Measurements from ENCODE around the gene GALE.
"Not testable (repeated sequence)": the region's sequence is repeated elsewhere in the genome, so short reads cannot be mapped to it uniquely, and the experiment has no call there.

GALE gene

GRCh38 chr1:23809751-23810171 lies 9.2 kb upstream of the GALE start:
- DNase-seq (ENCODE audit: low spot score), result peak; percentile 83

GRCh38 chr1:23807453-23807852 lies 6.9 kb upstream of the GALE start:
- no peak for DNase-seq (ENCODE audit: low spot score)

- DNase-seq (ENCODE audit: low spot score), result no peak
Observed at GRCh38 chr1:23806280-23806679, 5.7 kb upstream of the GALE start.

- no peak for DNase-seq (ENCODE audit: low spot score)
Observed at GRCh38 chr1:23805025-23805424, 4.5 kb upstream of the GALE start.

- DNase-seq (ENCODE audit: low spot score), result no peak
Observed at GRCh38 chr1:23804183-23804835, 3.8 kb upstream of the GALE start.

- no peak for DNase-seq (ENCODE audit: low spot score)
Observed at GRCh38 chr1:23803674-23804073, 3.1 kb upstream of the GALE start.

- DNase-seq (ENCODE audit: low spot score), result not testable (repeated sequence)
Observed at GRCh38 chr1:23802809-23803342, 2.3 kb upstream of the GALE start.

- DNase-seq (ENCODE audit: low spot score), result no peak
Observed at GRCh38 chr1:23801876-23802275, 1.3 kb upstream of the GALE start.

- DNase-seq (ENCODE audit: low spot score), result no peak
Observed at GRCh38 chr1:23801338-23801748, 789 bp upstream of the GALE start.

GRCh38 chr1:23799570-23800399 lies 769 bp downstream of the GALE start:
- peak; percentile 34 for DNase-seq (ENCODE audit: low spot score)

GRCh38 chr1:23799255-23799569 lies 1.3 kb downstream of the GALE start:
- DNase-seq (ENCODE audit: low spot score), result no peak

- DNase-seq (ENCODE audit: low spot score), result no peak
Observed at GRCh38 chr1:23798662-23799142, 1.9 kb downstream of the GALE start.

- DNase-seq (ENCODE audit: low spot score), result no peak
Observed at GRCh38 chr1:23797478-23798448, 2.8 kb downstream of the GALE start.

GRCh38 chr1:23796466-23797271 lies 3.9 kb downstream of the GALE start:
- DNase-seq (ENCODE audit: low spot score), result no peak

GRCh38 chr1:23795676-23796465 lies 4.7 kb downstream of the GALE start:
- no peak for DNase-seq (ENCODE audit: low spot score)

GRCh38 chr1:23794732-23795182 lies 5.8 kb downstream of the GALE start:
- not testable (repeated sequence) for DNase-seq (ENCODE audit: low spot score)

- no peak for DNase-seq (ENCODE audit: low spot score)
Observed at GRCh38 chr1:23793861-23794731, 6.5 kb downstream of the GALE start.

GRCh38 chr1:23793018-23793781 lies 7.4 kb downstream of the GALE start:
- DNase-seq (ENCODE audit: low spot score), result no peak

All from CD4-positive, alpha-beta T cell treated with Interleukin-6 at 100 ng/mL for 8 hours (primary cell).